Activated effector memory CD4-positive, alpha-beta T cell treated with anti-CD3 and anti-CD28 coated beads, Interleukin-2, amount 50 U/mL, for 16 hours (primary cell): ENCODE results near the gene GHRHR.

Experiments
- DNase-seq: peaks from one replicate; pipeline ENCODE4 v3.0.0-alpha.2; 2020

GHRHR gene

GRCh38 chr7:30986331-30986730 lies 22.6 kb downstream of the GHRHR start:
- DNase-seq, result no peak

GRCh38 chr7:30986738-30987137 lies 23.0 kb downstream of the GHRHR start:
- no peak for DNase-seq

DNA sequence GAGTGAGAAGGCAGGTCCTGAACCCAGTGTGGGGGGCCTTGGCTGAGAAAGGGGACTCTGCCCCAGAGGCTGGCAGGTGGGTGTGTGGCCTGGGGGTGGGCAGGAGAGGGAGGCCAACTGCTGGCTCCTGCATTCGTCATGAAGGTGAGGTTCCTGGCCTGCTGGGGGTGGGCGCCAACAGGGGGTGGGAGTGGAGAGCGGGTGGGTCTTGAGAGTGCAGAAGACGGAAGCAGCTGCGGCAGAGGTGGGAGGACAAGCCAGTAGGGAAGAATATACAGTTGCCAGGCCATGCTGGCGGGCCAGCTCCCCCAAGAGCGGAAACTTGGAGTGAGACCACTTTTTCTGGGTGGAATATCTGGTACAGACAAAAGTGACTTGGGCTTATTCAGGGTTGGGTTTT lies 23.4 kb downstream of the GHRHR start:
- DNase-seq, result no peak

GRCh38 chr7:30987936-30988335 lies 24.2 kb downstream of the GHRHR start:
- no peak for DNase-seq

DNA sequence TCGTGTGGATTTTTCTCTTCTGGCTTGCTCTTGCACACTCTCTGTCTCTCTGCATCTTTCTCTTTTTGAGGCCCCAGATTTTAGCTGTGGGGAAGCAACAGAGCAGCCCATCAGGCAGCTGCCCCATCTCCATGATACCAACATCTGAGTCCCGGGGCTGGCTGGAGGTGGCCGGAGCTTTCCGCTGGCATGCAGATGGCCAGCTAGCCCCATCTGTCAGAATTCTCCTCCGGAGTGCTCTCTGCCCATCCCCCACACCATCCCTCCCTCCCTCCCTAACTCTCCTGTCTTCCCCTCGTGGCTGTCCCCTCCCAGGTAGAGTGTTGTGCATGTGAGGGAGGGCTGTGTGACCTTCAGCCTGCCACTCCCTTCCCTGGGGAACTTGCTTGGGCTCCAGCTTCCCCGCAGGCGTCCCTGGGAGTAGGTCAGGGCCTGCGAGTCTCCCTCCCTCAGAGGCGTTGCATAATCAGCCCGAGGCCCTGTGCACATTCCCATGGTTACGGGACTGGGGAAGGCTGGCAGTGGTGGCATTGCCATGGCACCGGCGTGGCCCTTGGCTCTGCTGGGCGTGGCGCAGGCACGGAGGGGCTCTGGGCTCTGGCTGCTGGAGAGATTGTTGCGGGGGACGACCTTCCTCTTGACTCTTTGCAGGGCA lies 24.7 kb downstream of the GHRHR start:
- no peak for DNase-seq

DNA sequence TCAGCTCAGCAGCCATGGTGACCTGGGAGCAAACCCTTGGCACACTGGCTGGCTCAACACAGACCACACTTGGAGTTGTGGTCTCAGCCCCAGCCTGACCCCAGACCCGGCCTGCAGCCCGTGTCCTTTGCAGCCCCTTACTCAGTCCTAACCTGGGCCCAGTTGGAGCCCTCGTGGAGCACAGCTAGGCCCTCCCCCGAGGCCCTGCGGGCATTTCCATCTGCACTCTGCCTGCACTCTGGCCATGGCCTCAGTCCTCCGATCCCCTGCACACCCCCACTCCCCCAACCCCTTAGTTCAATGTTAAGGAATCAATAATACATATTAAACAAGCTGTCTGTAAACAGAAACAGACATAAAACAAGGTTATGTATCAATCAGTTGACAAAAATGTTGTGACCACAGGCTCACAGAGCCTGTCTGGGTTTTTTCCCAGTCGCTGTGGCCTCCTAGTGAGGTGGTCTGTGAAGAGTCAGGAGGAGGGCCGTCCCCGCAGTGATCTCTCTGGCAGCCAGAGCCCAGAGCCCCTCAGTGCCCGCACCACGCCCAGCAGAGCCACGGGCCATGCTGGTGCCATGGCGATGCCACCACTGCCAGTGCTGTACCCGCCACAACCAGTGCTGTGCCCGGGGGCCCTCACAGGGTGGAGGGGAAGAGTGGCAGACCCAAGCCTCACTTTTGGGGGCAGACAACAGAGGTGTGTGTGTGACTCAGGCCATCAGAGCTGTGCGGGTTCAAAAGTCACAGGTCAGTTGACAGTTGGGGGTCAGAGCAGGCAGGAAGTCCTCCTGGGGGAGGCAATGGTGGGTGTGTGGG lies 25.5 kb downstream of the GHRHR start:
- DNase-seq, result no peak

- DNase-seq, result no peak
These were observed 26.3 kb downstream of the GHRHR start for GRCh38 chr7:30989824-30990672.

- DNase-seq, result no peak
These were observed 27.0 kb downstream of the GHRHR start for GRCh38 chr7:30990673-30991170.

- no peak for DNase-seq
These were observed 28.7 kb downstream of the GHRHR start for GRCh38 chr7:30992414-30992813.

DNA sequence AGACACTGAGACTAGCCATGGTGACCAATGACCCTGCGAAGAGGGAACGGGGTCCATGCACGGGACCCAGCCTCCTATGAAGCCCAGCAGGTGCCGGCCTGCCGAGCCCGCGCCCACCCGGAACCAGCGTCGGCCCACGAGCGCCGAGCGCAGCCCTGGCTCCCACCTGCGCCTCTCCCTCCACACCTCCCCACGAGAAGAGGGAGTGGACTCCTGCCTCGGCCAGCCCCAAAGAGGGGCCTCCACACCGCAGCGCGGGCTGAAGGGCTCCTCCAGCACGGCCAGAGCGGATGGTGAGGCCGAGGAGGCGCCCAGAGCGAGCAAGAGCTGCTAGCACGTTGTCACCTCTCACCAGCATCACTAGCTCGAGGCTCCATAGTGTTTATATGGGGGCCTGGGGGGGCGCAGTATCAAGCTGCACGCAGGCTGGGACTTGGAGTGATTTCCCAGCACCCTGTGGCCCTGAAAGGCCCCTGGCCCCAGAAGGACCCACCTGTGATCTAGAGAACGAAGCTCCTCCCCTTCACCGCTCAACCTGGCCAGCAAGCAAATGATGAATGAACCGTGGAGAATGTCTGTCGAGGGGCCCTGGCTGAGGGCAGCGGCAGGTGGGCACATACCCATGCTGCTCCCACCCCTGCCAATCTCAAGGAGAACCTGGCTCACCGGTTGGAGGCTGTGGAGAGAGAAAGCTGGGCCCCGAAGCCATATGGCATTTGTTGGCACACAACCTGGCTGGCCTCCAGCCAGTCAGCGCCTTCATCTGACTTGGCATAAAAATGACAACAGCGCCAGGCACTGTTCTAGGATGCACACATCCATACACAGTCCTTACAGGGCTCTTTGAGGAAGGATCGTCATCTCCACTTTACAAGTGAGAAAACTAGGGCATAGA lies 30.7 kb downstream of the GHRHR start:
- no peak for DNase-seq

DNA sequence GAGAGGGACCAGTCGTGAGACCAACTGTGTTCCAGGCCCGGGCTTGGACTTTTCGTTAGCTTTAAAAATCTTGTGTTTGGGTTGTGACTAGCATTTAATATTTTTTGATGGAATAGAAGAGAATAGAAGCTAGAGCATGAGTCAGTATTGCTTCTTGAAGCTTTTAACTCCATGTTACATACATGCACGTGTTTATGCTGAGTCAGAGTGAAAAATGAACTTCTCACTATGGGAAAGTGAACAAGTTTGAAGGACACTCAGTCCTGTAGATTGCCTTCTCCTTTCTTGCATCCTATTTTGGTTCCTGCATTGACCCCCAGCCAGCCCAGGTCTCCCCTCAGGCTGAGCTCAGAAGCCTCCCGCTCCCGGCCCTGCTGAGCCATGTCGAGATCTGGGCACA lies 31.8 kb downstream of the GHRHR start:
- DNase-seq, result no peak

- no peak for DNase-seq
These were observed 32.5 kb downstream of the GHRHR start for GRCh38 chr7:30996256-30996655.

GRCh38 chr7:30996883-30997282 lies 33.1 kb downstream of the GHRHR start:
- DNase-seq, result no peak

GRCh38 chr7:30997316-30997715 lies 33.6 kb downstream of the GHRHR start:
- no peak for DNase-seq

GRCh38 chr7:30998180-30998579 lies 34.4 kb downstream of the GHRHR start:
- DNase-seq, result no peak

DNA sequence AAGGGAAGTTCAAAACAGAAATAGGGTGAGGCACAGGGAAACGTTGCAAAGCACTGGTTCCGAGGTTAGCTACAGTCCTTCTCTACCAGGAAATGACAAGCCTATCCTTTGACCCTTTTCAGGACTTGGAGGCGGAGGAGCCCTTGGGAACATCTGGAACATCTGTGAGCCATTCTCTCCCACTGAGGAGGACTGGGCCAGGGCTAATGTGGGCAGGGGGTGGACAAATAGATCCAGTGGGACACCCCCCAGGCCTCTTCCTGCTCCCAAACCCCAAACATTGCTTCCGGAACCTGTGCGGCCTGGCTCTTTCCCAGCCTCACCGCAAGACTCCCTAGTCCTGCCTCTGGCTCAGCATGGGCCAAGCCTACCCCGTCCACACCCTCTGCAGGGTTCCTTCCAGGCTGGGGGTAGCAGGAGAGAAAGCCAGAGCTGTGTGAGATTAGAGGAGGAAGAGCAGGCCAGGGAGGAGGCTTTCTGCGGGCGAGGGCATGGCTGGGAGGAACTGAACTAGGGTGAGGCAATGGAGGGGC lies 36.5 kb downstream of the GHRHR start:
- DNase-seq, result no peak

DNA sequence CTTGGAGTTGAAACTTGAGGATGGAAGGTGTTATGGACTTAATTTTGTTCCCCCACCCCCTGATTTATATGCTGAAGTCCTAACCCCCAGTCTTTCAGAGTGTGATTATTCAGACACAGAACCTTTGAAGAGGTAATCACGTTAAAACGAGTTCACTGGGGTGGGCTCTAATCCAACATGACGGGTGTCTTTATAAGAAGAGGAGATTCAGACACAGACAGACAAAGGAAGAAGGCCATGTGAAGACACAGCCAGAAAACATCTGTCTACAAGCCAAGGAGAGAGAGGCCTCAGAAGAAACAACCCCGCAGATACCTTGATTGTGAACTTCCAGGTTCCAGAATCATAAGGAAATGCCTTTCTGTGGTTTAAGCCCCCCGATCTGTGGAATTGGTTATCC lies 37.0 kb downstream of the GHRHR start:
- DNase-seq, result no peak

GRCh38 chr7:31002256-31002655 lies 38.5 kb downstream of the GHRHR start:
- no peak for DNase-seq

DNA sequence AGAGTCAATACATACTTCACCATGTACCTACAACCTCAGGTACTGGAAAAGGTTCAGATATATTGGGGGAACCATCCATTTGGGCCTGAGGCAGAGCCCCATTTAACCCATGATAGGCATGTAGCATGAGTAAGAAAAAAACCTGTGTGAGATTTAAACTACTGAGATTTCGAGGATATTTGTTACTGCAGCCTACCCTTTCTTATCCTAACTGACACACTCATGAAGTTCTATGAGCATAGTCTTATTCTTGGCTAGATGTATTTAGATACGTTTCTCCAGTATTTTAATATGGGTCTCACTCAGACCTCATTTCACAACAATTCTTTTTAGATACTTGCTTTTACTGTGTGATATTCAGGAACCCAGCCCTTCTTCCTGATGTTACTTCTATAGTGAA lies 39.3 kb downstream of the GHRHR start:
- DNase-seq, result no peak

DNA sequence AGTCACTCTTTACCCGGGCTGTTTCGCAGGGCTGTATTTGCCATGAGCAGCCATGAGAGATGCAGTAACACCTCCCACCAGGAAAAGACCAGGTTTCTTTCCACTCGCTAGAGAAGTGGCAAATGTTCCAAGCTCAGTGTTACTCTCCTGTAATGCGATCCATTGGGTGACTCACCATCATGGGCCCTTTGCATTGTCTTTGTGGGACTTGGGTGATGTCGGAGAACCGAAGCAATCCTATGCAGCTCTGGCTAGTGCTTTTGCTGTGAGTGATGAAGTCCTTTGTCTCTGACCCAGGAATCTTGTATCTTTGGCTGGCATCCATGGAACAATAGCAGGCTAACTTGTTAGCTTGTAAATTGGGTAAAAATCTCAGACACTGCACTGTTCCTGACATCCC lies 40.0 kb downstream of the GHRHR start:
- no peak for DNase-seq

DNA sequence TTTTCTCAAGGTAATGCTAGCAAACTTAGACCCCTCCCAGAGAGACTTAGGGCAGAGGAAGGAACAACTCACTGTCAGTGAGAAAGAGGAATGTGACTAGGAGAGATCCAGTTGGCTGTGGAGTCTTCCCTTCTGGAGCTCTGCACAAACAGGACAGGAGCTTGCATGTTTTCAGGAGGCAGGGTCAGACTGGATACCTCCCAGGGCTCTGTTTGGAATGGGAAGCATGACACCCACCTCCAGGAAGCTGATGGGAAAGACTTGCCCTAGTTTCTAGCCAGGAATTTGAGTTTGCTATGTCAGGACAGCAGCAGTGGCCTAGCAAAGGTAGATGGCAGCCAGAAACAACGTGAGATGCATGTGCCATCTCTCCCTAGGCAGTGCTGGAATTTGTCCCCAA lies 40.6 kb downstream of the GHRHR start:
- no peak for DNase-seq

- DNase-seq, result no peak
These were observed 43.1 kb downstream of the GHRHR start for GRCh38 chr7:31006857-31007256.
